HG02973 (cell line): ENCODE data around the gene METTL13.
A peak's percentile ranks its signal among the peaks of the same experiment; 100 is the strongest.

Experiments used
- ATAC-seq: cut with Tn5 transposase; IDR thresholded peaks from one replicate; pipeline ENCODE4 v1.9.1; 2021; ENCODE audit warnings: moderate library complexity; ENCODE audit not compliant: unreplicated experiment

METTL13 gene

DNA sequence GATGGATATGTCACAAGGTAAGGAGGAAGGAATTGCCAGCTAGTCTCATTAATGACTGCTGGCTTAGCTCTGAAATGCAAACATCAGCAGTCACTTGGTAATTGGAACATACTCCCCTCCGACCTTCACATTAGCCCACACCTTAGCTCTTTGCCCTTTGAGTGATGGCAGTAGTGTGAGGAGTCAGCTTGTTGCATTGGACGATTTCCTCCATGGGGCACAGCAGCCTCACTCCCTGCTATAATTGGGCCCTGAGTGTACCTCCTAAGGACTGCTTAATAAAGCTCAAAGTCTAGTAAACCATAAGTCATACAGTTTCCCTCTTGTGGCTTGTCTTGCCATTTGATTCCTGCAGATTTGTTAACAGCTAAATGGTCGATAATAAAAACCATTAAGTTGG lies 19.4 kb downstream of the METTL13 start:
- ATAC-seq = no peak

DNA sequence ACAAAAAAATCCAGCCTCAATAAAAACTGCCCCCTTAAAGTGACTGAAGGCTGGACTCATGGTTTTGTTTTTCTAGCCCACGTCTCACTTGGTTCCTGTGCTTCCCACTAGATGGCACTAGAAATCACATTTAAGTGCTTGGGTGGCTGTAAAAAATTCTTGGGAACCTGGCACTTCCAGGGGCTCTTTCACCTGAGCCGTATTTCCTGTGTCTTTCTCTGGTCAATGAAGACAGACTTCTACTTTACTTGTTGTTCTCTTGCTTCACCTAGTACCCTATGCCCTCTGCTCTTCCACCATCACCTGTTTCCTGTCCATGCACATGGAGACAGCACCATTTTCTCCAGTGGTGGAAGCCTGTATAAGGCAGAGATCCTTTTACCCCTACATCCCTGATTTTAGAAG lies 20.0 kb downstream of the METTL13 start:
- no peak for ATAC-seq

- no peak for ATAC-seq
These were observed 20.7 kb downstream of the METTL13 start for GRCh38 chr1:171802207-171802606.

GRCh38 chr1:171803045-171803444 lies 21.6 kb downstream of the METTL13 start:
- no peak for ATAC-seq

GRCh38 chr1:171803461-171804022 lies 22.1 kb downstream of the METTL13 start:
- no peak for ATAC-seq

DNA sequence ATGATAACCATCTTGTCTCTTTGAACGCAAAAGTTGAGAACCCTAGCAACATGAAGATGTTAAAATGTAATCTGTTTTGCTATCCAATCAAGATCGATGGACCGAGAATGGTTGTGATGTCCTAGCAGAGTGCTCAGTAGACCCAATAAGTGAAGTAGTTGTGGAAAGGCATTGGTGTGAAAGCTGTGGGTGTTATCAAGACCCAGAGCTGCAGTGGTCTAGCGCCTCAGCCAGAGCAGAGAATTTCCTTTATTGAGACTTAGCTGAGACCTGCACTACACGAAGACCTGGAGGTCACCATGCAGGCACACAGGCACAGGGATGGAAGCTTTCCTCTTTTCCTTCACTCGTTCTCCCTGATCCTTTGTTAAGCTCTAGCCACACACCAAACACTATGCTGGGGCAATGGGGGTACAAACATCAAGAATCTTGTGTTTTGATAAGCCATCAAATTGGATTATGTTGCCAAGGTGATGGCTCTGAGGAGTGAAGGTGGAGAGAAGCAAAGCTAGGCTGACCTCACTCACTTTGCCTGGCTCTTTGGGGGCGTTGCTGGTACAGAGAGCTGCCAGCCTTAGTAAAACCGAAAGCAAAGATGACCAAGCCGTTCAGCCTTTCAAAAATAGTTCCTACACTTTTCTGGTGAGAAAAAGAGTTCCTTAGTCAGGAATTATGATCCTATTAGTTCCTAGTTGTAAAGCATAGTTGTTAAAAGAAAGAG lies 24.1 kb downstream of the METTL13 start:
- ATAC-seq = peak; percentile 78

- no peak for ATAC-seq
These were observed 26.1 kb downstream of the METTL13 start for GRCh38 chr1:171807556-171807955.

- ATAC-seq = no peak
These were observed 28.4 kb downstream of the METTL13 start for GRCh38 chr1:171809834-171810233.

DNA sequence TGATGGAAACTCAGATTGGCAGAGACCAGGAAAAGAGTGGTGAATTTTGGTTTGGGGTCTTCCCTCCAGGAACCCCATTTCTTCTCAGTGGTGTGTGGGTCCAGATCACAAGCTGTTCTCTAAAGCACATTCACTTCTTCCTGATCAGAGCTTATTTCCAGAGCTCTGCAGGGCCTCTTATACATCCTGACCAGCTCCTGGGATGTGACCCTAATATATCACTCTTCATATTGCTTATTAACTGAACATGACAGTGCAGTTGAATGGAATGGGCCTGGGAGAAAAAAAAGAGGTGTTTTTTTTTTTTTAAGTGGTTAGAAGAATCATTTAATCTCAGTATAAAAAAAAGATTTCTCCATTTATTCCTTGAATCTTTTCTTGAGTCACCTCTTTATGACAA lies 30.2 kb downstream of the METTL13 start:
- no peak for ATAC-seq

DNA sequence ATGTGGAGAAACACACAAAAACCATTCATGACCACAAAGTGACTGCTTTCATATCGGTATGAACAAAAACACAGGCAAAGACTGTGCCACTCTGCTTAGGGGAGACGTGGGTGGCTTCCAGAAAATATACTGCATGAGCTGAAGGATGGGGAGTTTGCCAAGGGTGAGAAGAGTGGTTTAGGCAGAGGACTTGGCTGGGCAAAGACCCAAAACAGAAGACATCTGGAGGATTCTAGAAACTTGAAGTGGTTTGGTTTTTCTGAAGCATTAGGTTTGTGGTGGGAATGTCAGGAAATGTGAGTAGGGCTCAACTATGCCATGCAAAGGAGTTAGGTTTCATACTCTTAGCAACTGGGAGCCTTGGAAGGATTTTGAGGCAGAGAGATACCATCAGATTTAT lies 33.2 kb downstream of the METTL13 start:
- ATAC-seq = no peak

DNA sequence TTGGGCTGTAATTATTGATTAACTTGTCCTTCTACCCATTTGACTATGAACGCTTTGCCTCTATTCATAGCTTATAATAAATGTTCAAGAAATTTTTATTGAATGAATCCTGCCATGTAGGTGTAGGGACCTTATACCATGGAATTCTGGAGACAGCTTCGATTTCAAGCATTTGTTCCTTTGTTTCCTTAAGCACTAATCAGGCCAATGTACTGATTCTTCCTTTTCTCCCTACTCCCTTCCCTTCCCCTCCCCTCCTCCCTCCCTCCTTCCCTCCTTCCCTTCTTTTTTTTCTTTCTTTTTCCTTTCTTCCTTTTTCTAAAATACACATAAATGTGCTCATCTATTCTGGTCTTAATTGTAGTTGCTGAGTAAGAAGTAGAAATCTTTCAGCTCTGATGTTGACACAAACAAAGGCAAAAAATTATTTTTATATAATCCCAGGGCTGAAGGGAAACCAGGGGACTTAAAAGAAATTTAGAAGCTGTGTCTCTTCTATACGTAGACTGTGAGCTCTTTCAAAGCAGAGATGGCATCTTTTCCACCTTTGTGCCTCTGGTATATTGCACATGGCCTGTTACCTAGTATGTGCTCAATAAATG lies 34.9 kb downstream of the METTL13 start:
- no peak for ATAC-seq

GRCh38 chr1:171817511-171818265 lies 36.2 kb downstream of the METTL13 start:
- ATAC-seq = no peak

DNA sequence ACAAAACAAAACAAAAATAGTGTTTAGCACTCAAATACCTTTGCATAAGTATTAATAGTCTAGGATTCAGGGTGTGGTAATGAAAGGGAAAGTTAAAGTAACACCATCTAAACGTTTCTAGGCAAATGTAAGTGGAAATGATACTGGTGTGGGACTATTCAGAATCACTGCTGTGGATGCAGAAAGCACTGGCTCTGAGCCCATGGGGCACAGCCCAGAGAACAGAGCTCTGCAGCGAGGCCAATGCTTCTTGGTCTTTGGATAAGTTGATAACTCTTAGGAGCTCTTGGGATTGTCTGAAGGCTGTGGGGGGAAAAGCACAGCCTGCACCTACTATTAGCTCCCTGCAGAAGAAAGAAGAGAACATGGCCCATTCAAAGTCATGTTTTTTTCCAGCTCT lies 38.5 kb downstream of the METTL13 start:
- ATAC-seq = no peak

DNA sequence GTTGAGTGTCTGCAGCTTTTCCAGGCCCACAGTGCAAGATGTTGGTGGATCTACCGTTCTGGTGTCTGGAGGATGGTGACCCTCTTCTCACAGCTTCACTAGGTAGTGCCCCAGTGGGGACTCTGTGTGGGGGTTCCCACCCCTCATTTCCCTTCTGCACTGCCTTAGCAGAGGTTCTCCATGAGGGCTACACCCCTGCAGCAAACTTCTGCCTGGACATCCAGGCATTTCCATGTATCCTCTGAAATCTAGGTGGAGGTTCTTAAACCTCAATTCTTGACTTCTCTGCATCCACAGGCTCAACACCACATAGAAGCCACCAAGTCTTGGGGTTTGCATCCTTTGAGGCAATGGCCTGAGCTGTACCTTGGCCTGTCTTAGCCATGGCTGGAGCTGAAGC lies 45.5 kb downstream of the METTL13 start:
- no peak for ATAC-seq

GRCh38 chr1:171828794-171829193 lies 47.3 kb downstream of the METTL13 start:
- no peak for ATAC-seq

DNA sequence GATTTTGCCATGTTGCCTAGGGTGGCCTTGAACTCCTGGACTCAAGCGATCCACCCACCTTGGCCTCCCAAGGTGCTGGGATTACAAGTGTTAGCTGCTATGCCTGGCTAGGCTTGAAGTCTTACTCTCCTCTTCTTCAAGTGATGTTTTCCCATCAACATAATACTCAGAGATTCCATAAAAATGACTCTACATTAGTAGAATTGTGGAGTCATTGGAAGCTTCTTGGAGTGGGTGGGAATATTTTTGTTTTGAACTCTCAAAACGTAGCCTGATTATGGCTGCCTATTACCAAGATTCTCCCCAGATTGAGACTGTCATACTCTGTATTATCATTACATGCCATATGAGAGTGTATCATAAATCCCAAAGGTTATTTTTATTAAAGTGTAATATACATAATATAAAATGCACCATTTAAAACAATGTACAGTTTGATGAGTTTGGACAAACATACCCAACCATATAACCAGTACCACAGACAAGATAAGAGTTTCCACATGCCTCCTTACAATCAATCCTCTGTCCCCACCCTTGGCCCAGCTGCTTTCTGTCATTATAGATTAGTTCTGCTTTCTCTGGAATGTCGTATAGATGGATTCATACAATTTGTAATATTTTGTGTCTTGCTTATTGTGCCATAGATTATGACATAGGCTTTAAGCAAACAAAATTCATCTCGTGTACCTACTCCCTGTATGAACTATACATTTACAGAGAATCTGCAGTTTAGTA lies 51.8 kb downstream of the METTL13 start:
- no peak for ATAC-seq

DNA sequence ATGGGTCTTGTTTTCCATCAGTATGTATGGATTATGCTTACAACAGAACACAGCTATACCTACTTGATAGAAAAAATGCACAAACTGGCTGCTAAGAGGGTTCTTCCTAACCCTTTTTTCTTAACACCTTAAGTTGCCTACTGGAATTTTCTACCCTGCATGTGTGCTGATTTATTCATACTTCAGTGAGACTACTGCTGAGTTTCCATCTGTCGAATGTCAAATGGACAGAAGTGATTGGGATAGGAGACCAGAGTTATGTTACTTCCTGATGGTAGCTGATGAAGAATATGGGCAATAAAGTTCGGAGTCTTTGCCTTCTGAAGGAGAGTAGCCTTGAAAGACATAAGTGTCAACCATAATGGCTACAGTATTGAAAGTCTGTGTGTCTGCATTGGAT lies 53.4 kb downstream of the METTL13 start:
- no peak for ATAC-seq

GRCh38 chr1:171835891-171836290 lies 54.4 kb downstream of the METTL13 start:
- ATAC-seq = no peak

GRCh38 chr1:171841050-171841910 lies 59.8 kb downstream of the METTL13 start, which contains the start of gene DNM3:
Gene DNM3, plus strand, starts transcription at chr1:171841498. Its CDS starts 159 bp downstream, at chr1:171841657.
- peak; percentile 85 for ATAC-seq
